Measurements from ENCODE around the gene CCL21. TPM values are rescaled to one million over a fixed set of nuclear protein-coding genes. Genes with fewer than 3 reads are reported as not detected.

CCL21 gene
- total and polyA plus RNA-seq, 2 of the 8 experiments (the other 6 are each of a cell fraction or from before 2014, with no cell fraction given), result not detected

DNA sequence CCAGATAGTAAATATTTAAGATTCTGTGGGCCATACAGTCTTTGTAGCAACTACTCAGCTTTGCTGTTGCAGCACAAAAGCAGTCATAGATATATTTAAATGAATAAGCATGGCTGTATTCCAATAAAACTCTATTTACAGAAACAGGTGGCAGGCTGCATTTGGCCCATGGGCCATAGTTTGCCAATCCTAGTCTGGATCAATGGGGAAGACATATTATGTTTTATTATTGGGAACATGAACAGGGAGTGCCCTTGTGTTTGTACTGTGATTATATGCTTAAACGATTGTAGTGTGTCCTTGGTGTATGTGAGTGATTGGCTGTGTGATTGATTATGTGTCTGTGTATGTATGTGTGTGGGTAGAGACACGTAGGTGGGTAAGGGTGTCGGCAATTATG, 35.5 kb downstream of the CCL21 start (continued):
- TF ChIP-seq ASH2L (IDR thresholded peaks at IDR 0.05; ENCODE audit: low read length), result no peak

Data from H1 (cell line).